HepG2 (cell line): Measurements from ENCODE around the gene SIGLEC10. TPM values are rescaled to one million over a fixed set of nuclear protein-coding genes. Genes with fewer than 3 reads are reported as not detected.

ENCODE experiments used
- HMGA1 ChIP-seq: sonication (generic); formaldehyde crosslinking; conservative IDR thresholded peaks from 2 replicates; pipeline ENCODE4 v1.4.0; 2020; ENCODE audit warnings: missing genetic modification reagents
- ISX ChIP-seq: sonication (generic); formaldehyde crosslinking; conservative IDR thresholded peaks from 2 replicates; pipeline ENCODE4 v1.5.0; 2020; ENCODE audit warnings: missing genetic modification reagents
- KLF6 ChIP-seq: IDR thresholded peaks from 2 replicates; pipeline ENCODE4 v1.8.0; 2016; ENCODE audit warnings: missing biosample characterization, missing genetic modification reagents
- MLLT10 ChIP-seq: sonication (generic); formaldehyde crosslinking; IDR thresholded peaks from 2 replicates; pipeline ENCODE4 v1.4.0; 2020; ENCODE audit warnings: missing genetic modification reagents
- RAD51 ChIP-seq: fragments of 450-650 bp; IDR thresholded peaks from 2 replicates; pipeline ENCODE4 v1.6.1; 2016; ENCODE audit warnings: borderline replicate concordance
- SMYD3 ChIP-seq: sonication (generic); formaldehyde crosslinking; IDR thresholded peaks from 2 replicates; pipeline ENCODE4 v1.8.1; 2023; ENCODE audit warnings: mild to moderate bottlenecking, missing genetic modification reagents
- SP140L ChIP-seq: sonication (generic); formaldehyde crosslinking; IDR thresholded peaks from 2 replicates; pipeline ENCODE4 v1.4.0; 2020; ENCODE audit warnings: missing genetic modification reagents, borderline replicate concordance
- YEATS2 ChIP-seq: sonication (generic); formaldehyde crosslinking; IDR thresholded peaks from 2 replicates; pipeline ENCODE4 v1.4.0; 2020; ENCODE audit warnings: missing genetic modification reagents, borderline replicate concordance
- ZKSCAN5 ChIP-seq: sonication (generic); formaldehyde crosslinking; IDR thresholded peaks from 2 replicates; pipeline ENCODE4 v1.5.1; 2020; ENCODE audit warnings: mild to moderate bottlenecking, missing genetic modification reagents
- ZNF772 ChIP-seq: sonication (generic); formaldehyde crosslinking; IDR thresholded peaks from 2 replicates; pipeline ENCODE4 v1.5.0; 2020; ENCODE audit warnings: mild to moderate bottlenecking, missing genetic modification reagents
- polyA plus RNA-seq, 8 experiments: library from polyadenylated mRNA; depleted of rRNA in 3 of 8; stranded (reverse) in 7 of 8; unstranded in 1 of 8; fragments of >200 nt; fragmentation: Illumina TruSeq in 4 of 8; extraction: Trizol in 4 of 8; gene quantifications; 2 replicates each; pipeline versions ENCODE4 v1.2.1 to v1.2.3, GENCODE V29; 2011 to 2016; ENCODE audit warnings: low read depth in 4 of 8, missing spikeins in 1 of 8, mixed read lengths in 1 of 8; ENCODE audit not compliant: insufficient read depth in 1 of 8
- total RNA-seq, 5 experiments: library from RNA; depleted of rRNA; stranded (reverse); fragments of >200 nt; fragmentation: Illumina TruSeq; extraction: Trizol; gene quantifications; 2 replicates each; pipeline ENCODE4 v1.2.3, GENCODE V29; 2016; ENCODE audit warnings: low read depth in 1 of 5
- TF ChIP-seq, protein P1 (sequence below): sonication (generic); formaldehyde crosslinking; IDR thresholded peaks from 2 replicates; pipeline ENCODE4 v1.5.0; 2020; ENCODE audit warnings: mild to moderate bottlenecking, missing genetic modification reagents
- TF ChIP-seq, protein P2 (sequence below): sonication (generic); formaldehyde crosslinking; IDR thresholded peaks from 2 replicates; pipeline ENCODE4 v1.5.0; 2020; ENCODE audit warnings: missing genetic modification reagents
- TF ChIP-seq, protein P3 (sequence below): sonication (generic); formaldehyde crosslinking; IDR thresholded peaks from 2 replicates; pipeline ENCODE4 v1.4.0; 2020; ENCODE audit warnings: missing genetic modification reagents
- TF ChIP-seq, protein P4 (sequence below): sonication (generic); formaldehyde crosslinking; IDR thresholded peaks from 2 replicates; pipeline ENCODE4 v1.4.0; 2020; ENCODE audit warnings: mild to moderate bottlenecking, missing genetic modification reagents
- TF ChIP-seq, protein P5 (sequence below): sonication (generic); formaldehyde crosslinking; IDR thresholded peaks from 2 replicates; pipeline ENCODE4 v1.5.0; 2020; ENCODE audit warnings: mild to moderate bottlenecking, missing genetic modification reagents, borderline replicate concordance

The SIGLEC10 gene
- total and polyA plus RNA-seq, 2 of the 13 experiments (the other 11 are each of a cell fraction or from before 2014, with no cell fraction given) = not detected

DNA sequence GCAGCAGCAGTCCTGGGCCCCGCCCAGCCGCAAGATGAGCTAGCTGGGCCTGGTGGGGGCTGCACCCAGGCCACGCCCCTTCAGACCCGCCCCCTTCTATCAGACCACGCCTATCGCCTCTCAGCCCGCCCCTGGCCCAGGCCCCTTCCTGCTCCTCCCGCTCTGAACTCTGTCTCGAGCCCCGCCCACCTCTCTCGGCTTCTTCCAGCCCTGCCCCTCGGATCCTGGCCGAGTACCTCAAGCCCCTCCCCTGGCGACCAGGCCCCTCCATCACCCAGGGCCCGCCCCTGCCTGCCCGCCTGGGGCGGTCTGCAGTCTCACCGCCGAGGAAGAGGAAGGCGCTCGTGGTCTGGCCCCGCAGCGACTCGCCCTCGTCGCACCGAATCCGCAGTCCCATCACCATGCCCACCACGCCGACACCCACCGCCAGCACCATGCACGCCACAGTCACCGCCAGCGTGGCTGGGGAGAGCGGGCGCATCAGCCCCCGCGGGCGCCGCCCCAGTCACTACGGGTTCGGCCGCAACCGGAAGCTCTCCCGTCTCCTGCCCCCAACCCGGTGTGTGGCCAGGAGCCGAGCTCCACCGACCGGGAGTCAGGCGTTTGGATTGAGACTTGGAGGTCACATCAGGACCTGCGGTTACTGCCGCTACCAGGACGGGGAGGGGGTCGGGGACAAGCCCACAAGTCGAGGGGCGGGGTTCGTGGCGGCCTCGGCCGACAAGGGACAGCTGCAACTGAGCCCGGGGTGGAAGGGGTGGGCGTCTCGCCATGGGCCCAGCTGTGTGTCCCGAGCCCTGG, 49.7 kb downstream of the SIGLEC10 start (continued):
- TF ChIP-seq, protein P1, sequence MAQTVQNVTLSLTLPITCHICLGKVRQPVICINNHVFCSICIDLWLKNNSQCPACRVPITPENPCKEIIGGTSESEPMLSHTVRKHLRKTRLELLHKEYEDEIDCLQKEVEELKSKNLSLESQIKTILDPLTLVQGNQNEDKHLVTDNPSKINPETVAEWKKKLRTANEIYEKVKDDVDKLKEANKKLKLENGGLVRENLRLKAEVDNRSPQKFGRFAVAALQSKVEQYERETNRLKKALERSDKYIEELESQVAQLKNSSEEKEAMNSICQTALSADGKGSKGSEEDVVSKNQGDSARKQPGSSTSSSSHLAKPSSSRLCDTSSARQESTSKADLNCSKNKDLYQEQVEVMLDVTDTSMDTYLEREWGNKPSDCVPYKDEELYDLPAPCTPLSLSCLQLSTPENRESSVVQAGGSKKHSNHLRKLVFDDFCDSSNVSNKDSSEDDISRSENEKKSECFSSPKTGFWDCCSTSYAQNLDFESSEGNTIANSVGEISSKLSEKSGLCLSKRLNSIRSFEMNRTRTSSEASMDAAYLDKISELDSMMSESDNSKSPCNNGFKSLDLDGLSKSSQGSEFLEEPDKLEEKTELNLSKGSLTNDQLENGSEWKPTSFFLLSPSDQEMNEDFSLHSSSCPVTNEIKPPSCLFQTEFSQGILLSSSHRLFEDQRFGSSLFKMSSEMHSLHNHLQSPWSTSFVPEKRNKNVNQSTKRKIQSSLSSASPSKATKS = no peak
- TF ChIP-seq ISX (CRISPR knock-in tag) (no peak), ZNF772 (CRISPR knock-in tag) (no peak), SMYD3 (peak; percentile 60; the same call in 1 of the 2 replicates), SP140L (no peak), ZKSCAN5 (no peak), RAD51 (no peak), HMGA1 (no peak), KLF6 (CRISPR knock-in tag) (peak; percentile 73), MLLT10 (CRISPR knock-in tag) (no peak), YEATS2 (CRISPR knock-in tag) (peak; percentile 56; the same call in 1 of the 2 replicates)
- TF ChIP-seq, protein P2, sequence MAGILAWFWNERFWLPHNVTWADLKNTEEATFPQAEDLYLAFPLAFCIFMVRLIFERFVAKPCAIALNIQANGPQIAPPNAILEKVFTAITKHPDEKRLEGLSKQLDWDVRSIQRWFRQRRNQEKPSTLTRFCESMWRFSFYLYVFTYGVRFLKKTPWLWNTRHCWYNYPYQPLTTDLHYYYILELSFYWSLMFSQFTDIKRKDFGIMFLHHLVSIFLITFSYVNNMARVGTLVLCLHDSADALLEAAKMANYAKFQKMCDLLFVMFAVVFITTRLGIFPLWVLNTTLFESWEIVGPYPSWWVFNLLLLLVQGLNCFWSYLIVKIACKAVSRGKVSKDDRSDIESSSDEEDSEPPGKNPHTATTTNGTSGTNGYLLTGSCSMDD (CRISPR knock-in tag) = no peak
- TF ChIP-seq, protein P3, sequence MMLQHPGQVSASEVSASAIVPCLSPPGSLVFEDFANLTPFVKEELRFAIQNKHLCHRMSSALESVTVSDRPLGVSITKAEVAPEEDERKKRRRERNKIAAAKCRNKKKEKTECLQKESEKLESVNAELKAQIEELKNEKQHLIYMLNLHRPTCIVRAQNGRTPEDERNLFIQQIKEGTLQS = no peak
- TF ChIP-seq, protein P4, sequence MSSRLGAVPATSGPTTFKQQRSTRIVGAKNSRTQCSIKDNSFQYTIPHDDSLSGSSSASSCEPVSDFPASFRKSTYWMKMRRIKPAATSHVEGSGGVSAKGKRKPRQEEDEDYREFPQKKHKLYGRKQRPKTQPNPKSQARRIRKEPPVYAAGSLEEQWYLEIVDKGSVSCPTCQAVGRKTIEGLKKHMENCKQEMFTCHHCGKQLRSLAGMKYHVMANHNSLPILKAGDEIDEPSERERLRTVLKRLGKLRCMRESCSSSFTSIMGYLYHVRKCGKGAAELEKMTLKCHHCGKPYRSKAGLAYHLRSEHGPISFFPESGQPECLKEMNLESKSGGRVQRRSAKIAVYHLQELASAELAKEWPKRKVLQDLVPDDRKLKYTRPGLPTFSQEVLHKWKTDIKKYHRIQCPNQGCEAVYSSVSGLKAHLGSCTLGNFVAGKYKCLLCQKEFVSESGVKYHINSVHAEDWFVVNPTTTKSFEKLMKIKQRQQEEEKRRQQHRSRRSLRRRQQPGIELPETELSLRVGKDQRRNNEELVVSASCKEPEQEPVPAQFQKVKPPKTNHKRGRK = no peak
- TF ChIP-seq, protein P5, sequence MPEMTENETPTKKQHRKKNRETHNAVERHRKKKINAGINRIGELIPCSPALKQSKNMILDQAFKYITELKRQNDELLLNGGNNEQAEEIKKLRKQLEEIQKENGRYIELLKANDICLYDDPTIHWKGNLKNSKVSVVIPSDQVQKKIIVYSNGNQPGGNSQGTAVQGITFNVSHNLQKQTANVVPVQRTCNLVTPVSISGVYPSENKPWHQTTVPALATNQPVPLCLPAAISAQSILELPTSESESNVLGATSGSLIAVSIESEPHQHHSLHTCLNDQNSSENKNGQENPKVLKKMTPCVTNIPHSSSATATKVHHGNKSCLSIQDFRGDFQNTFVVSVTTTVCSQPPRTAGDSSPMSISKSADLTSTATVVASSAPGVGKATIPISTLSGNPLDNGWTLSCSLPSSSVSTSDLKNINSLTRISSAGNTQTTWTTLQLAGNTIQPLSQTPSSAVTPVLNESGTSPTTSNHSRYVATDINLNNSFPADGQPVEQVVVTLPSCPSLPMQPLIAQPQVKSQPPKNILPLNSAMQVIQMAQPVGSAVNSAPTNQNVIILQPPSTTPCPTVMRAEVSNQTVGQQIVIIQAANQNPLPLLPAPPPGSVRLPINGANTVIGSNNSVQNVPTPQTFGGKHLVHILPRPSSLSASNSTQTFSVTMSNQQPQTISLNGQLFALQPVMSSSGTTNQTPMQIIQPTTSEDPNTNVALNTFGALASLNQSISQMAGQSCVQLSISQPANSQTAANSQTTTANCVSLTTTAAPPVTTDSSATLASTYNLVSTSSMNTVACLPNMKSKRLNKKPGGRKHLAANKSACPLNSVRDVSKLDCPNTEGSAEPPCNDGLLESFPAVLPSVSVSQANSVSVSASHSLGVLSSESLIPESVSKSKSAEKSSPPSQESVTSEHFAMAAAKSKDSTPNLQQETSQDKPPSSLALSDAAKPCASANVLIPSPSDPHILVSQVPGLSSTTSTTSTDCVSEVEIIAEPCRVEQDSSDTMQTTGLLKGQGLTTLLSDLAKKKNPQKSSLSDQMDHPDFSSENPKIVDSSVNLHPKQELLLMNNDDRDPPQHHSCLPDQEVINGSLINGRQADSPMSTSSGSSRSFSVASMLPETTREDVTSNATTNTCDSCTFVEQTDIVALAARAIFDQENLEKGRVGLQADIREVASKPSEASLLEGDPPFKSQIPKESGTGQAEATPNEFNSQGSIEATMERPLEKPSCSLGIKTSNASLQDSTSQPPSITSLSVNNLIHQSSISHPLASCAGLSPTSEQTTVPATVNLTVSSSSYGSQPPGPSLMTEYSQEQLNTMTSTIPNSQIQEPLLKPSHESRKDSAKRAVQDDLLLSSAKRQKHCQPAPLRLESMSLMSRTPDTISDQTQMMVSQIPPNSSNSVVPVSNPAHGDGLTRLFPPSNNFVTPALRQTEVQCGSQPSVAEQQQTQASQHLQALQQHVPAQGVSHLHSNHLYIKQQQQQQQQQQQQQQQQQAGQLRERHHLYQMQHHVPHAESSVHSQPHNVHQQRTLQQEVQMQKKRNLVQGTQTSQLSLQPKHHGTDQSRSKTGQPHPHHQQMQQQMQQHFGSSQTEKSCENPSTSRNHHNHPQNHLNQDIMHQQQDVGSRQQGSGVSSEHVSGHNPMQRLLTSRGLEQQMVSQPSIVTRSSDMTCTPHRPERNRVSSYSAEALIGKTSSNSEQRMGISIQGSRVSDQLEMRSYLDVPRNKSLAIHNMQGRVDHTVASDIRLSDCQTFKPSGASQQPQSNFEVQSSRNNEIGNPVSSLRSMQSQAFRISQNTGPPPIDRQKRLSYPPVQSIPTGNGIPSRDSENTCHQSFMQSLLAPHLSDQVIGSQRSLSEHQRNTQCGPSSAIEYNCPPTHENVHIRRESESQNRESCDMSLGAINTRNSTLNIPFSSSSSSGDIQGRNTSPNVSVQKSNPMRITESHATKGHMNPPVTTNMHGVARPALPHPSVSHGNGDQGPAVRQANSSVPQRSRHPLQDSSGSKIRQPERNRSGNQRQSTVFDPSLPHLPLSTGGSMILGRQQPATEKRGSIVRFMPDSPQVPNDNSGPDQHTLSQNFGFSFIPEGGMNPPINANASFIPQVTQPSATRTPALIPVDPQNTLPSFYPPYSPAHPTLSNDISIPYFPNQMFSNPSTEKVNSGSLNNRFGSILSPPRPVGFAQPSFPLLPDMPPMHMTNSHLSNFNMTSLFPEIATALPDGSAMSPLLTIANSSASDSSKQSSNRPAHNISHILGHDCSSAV (CRISPR knock-in tag) = no peak
